ENCODE data around the gene MAP3K4. TPM values are rescaled to one million over a fixed set of nuclear protein-coding genes. Genes with fewer than 3 reads are reported as not detected.

The MAP3K4 gene
- polyA plus RNA-seq, 1 donor from 2014 or later, result 31.0 TPM

- H3K27ac ChIP-seq (ENCODE audit: low read length), result no peak overlapping the region
Observed at GRCh38 chr6:161143663-161144430, 152.3 kb downstream of the MAP3K4 start.

DNA sequence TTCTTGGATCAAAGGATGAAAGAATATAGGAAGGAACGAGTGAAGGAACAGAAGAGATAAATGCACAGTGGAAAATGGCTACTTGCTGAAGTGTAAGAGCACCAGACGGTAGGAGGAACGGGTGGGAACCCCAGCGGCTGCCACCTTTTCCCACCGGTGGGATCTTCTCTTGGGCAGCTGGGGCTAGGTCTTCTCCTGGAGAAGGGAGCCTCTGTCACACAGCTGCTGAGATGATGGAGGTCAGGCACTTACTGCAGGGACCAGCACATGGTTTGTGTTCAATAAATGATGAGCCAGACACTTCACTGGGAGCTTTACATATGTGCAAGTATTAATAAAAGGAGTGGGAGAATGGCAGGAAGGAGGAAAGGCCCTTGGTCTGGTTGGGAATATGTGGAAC lies 158.6 kb downstream of the MAP3K4 start:
- H3K4me3 ChIP-seq (ENCODE audit: low read length), result no peak overlapping the region
- H4K20me1 ChIP-seq (ENCODE audit: insufficient read depth), result no peaks in the 10 kb centered on the region
- H3K79me2 ChIP-seq (replicated peaks; ENCODE audit: insufficient read depth, low read length), result no peaks in the 10 kb centered on the region
- H2AFZ ChIP-seq (ENCODE audit: low read depth, low read length), result no peak overlapping the region
- no peaks in the 10 kb centered on the region for H3F3A ChIP-seq (ENCODE audit: insufficient read depth, low read length, poor library complexity, severe bottlenecking)
- H3K9me3 ChIP-seq (ENCODE audit: low read length), result no peaks in the 10 kb centered on the region
- no peaks in the 10 kb centered on the region for H3K27me3 ChIP-seq (ENCODE audit: insufficient read depth, low read depth, low read length)
- no peaks in the 10 kb centered on the region for H3K9me2 ChIP-seq (ENCODE audit: insufficient read depth, low read length)
- H3K4me2 ChIP-seq (ENCODE audit: low read length), result no peak overlapping the region
- peaks cover 14% of the 10 kb centered on the region for H3K36me3 ChIP-seq (ENCODE audit: insufficient read depth, low read length)
- no peak overlapping the region for H3K9ac ChIP-seq (ENCODE audit: low read length)
- H3K27ac ChIP-seq (ENCODE audit: low read length), result no peak overlapping the region
- TF ChIP-seq, protein P1, sequence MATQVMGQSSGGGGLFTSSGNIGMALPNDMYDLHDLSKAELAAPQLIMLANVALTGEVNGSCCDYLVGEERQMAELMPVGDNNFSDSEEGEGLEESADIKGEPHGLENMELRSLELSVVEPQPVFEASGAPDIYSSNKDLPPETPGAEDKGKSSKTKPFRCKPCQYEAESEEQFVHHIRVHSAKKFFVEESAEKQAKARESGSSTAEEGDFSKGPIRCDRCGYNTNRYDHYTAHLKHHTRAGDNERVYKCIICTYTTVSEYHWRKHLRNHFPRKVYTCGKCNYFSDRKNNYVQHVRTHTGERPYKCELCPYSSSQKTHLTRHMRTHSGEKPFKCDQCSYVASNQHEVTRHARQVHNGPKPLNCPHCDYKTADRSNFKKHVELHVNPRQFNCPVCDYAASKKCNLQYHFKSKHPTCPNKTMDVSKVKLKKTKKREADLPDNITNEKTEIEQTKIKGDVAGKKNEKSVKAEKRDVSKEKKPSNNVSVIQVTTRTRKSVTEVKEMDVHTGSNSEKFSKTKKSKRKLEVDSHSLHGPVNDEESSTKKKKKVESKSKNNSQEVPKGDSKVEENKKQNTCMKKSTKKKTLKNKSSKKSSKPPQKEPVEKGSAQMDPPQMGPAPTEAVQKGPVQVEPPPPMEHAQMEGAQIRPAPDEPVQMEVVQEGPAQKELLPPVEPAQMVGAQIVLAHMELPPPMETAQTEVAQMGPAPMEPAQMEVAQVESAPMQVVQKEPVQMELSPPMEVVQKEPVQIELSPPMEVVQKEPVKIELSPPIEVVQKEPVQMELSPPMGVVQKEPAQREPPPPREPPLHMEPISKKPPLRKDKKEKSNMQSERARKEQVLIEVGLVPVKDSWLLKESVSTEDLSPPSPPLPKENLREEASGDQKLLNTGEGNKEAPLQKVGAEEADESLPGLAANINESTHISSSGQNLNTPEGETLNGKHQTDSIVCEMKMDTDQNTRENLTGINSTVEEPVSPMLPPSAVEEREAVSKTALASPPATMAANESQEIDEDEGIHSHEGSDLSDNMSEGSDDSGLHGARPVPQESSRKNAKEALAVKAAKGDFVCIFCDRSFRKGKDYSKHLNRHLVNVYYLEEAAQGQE (IDR thresholded peaks at IDR 0.05; ENCODE audit: borderline replicate concordance), result no peak
- no peak for TF ChIP-seq EZH2 (IDR thresholded peaks at IDR 0.05; ENCODE audit: borderline replicate concordance, insufficient read depth, low read length, poor library complexity, severe bottlenecking)
- TF ChIP-seq EP300 (conservative IDR thresholded peaks at IDR 0.05; ENCODE audit: poor library complexity, severe bottlenecking), result no peak
- TF ChIP-seq TAF1 (IDR thresholded peaks at IDR 0.05; ENCODE audit: low read depth), result no peak
- TF ChIP-seq POLR2AphosphoS5 (IDR thresholded peaks at IDR 0.05), result no peak
- TF ChIP-seq SMC3 (conservative IDR thresholded peaks at IDR 0.05; ENCODE audit: poor library complexity), result no peak
- no peak for TF ChIP-seq MXI1 (conservative IDR thresholded peaks at IDR 0.05; ENCODE audit: poor library complexity, severe bottlenecking)
- no peak for TF ChIP-seq RAD21 (conservative IDR thresholded peaks at IDR 0.05)

More at GRCh38 chr6:161143663-161144430, 152.3 kb downstream of the MAP3K4 start:
- Histone ChIP-seq H4K20me1 (ENCODE audit: insufficient read depth) (no peaks in the 10 kb centered on the region), H3K79me2 (replicated peaks; ENCODE audit: insufficient read depth, low read length) (no peaks in the 10 kb centered on the region), H3F3A (ENCODE audit: insufficient read depth, low read length, poor library complexity, severe bottlenecking) (no peaks in the 10 kb centered on the region), H3K9me3 (ENCODE audit: low read length) (no peaks in the 10 kb centered on the region), H3K9me2 (ENCODE audit: insufficient read depth, low read length) (no peaks in the 10 kb centered on the region), H3K27me3 (ENCODE audit: insufficient read depth, low read depth, low read length) (no peaks in the 10 kb centered on the region), H2AFZ (ENCODE audit: low read depth, low read length) (no peak overlapping the region), H3K4me2 (ENCODE audit: low read length) (no peak overlapping the region), H3K4me3 (ENCODE audit: low read length) (no peak overlapping the region), H3K36me3 (ENCODE audit: insufficient read depth, low read length) (peaks cover 4% of the 10 kb centered on the region), H3K9ac (ENCODE audit: low read length) (no peak overlapping the region)
- TF ChIP-seq RAD21 (conservative IDR thresholded peaks at IDR 0.05), result no peak
- TF ChIP-seq SMC3 (conservative IDR thresholded peaks at IDR 0.05; ENCODE audit: poor library complexity), result no peak
- no peak for TF ChIP-seq TAF1 (IDR thresholded peaks at IDR 0.05; ENCODE audit: low read depth)
- no peak for TF ChIP-seq EZH2 (IDR thresholded peaks at IDR 0.05; ENCODE audit: borderline replicate concordance, insufficient read depth, low read length, poor library complexity, severe bottlenecking)
- TF ChIP-seq, protein P1 (IDR thresholded peaks at IDR 0.05; ENCODE audit: borderline replicate concordance), result no peak
- TF ChIP-seq EP300 (conservative IDR thresholded peaks at IDR 0.05; ENCODE audit: poor library complexity, severe bottlenecking), result no peak
- TF ChIP-seq POLR2AphosphoS5 (IDR thresholded peaks at IDR 0.05), result no peak
- TF ChIP-seq CTCF (IDR thresholded peaks at IDR 0.05; ENCODE audit: poor library complexity, severe bottlenecking), result no peak
- TF ChIP-seq MXI1 (conservative IDR thresholded peaks at IDR 0.05; ENCODE audit: poor library complexity, severe bottlenecking), result no peak
